Activated CD8-positive, alpha-beta memory T cell treated with anti-CD3 and anti-CD28 coated beads for 36 hours (primary cell): ENCODE results near the gene SEC11A. TPM values are rescaled to one million over a fixed set of nuclear protein-coding genes. Genes with fewer than 3 reads are reported as not detected.

Source experiments
- CTCF ChIA-PET: fragments of 350-600 bp; sonication (Branson Sonifier 250); formaldehyde crosslinking; loops from one replicate; lab custom pipeline; 2021; ENCODE audit warnings: antibody characterized with exemption; lab: Charles Lee
- POLR2A ChIA-PET: fragments of 350-600 bp; sonication (Branson Sonifier 250); formaldehyde crosslinking; loops from one replicate; lab custom pipeline; 2021; ENCODE audit warnings: antibody characterized with exemption; lab: Charles Lee
- total RNA-seq, 2 experiments: library from RNA; stranded (reverse); gene quantifications; one replicate each; pipeline ENCODE4 v1.2.3, GENCODE V29; 2021

The SEC11A gene
- total RNA-seq, 2 experiments from 2014 or later: 126 to 129 TPM

GRCh38 chr15:84634228-84634837 lies 81.6 kb downstream of the SEC11A start:
- CTCF ChIA-PET: interaction anchor here (0.6 to 1.6 kb wide), 5 partner anchors 24 to 102 kb away, joined by 3 to 5 read pairs (median 3); partner anchors contain the start of gene ZSCAN2
- POLR2A ChIA-PET: interaction anchor here (0.6 to 1.0 kb wide), 3 partner anchors 20 to 494 kb away, joined by 3 to 4 read pairs (median 4); partner anchors contain the start of gene WDR73

DNA sequence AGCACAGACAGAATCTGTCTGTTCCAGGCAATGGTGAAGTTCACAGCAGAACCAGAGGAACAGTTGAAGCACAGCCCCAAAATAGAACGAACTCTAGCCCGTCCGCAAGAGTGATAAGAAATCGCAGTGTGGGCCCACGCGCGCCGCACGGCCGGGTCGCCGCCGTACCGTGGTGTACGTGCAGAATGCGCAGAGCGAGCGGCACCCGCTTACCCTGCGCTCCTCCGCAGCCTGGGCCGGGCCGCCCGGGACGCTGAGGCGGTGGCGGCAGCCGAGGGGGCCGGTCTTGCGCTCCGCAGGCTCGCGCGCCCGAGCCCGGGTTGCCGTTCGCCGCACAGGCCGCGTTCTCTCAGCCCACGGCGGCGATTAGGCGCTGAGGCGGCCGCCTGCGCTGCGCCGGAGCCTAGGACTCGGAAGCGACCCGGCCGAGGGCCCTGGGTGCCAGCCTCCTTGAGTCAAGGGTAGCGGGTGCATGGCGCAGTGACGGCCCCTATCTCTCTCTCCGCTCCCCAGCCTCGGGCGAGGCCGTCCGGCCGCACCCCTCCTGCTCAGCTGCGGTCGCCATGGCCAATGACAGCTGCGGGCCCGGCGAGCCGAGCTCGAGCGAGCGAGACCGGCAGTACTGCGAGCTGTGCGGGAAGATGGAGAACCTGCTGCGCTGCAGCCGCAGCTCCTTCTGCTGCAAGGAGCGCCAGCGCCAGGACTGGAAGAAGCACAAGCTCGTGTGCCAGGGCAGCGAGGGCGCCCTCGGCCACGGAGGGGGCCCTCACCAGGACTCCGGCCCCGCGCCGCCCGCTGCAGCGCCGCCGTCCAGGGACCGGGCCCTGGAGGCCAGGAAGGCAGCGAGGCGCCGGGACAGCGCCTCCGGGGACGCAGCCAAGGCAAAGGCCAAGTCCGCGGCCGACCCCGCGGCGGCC lies 82.4 kb downstream of the SEC11A start:
- POLR2A ChIA-PET: interaction anchor here (0.6 to 1.0 kb wide), 3 partner anchors 20 to 493 kb away, joined by 3 to 4 read pairs (median 4); partner anchors contain the start of gene WDR73
- CTCF ChIA-PET: interaction anchor here (0.6 to 1.6 kb wide), 3 partner anchors 25 to 102 kb away, joined by 3 to 5 read pairs (median 3); no protein-coding TSS in a partner anchor

DNA sequence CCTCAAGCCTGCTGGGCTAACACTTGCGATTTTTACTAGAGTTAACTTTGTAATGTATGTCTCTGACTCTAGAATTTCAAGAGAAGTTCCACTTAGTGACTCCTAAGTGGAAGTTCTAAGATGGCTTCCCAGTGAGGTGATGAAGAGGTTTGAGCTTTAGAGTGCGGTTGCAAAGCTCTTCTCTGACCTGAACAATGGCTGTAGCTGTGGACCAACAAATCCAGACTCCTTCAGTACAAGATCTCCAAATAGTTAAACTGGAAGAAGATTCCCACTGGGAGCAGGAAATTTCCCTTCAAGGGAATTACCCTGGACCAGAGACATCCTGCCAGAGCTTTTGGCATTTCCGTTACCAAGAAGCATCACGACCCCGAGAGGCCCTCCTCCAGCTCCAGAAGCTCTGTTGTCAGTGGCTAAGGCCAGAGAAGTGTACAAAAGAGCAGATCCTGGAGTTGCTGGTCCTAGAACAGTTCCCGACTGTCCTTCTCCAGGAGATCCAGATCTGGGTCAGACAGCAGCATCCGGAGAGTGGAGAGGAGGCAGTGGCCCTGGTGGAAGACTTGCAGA lies 84.2 kb downstream of the SEC11A start:
- POLR2A ChIA-PET: interaction anchor here (0.7 to 1.6 kb wide), 9 partner anchors 18 to 1646 kb away, joined by 3 to 7 read pairs (median 4); partner anchors contain the start of genes RAMAC, SEC11A and ZSCAN2
- CTCF ChIA-PET: interaction anchor here (0.7 to 2.4 kb wide), 8 partner anchors 10 to 61 kb away, joined by 3 to 8 read pairs (median 4); partner anchors contain the start of gene WDR73

GRCh38 chr15:84629033-84629432 lies 86.9 kb downstream of the SEC11A start:
- ChIA-PET CTCF (interaction anchor here (0.6 to 1.6 kb wide), 3 partner anchors 11 to 57 kb away, joined by 3 to 7 read pairs (median 5); no protein-coding TSS in a partner anchor), POLR2A (no interaction called here)

DNA sequence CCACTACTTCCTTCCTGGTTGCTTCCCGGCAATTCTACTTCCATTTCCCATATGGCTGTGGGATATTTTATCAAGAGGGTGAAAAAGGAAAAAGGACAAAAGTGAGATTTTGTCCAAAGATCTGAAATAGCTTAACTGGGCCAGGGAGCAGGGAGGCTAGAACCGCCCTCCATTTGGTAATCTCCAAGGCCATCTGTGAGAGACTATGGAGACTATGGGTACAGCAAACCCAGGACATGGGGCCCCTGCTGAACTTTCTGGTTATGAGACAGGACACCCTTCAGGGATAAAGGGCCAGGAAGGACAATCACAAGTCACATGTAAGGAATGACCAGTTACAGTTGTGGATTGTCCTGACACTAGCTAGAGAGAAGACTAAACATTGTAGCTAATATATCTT lies 90.8 kb downstream of the SEC11A start:
- ChIA-PET POLR2A (interaction anchor here (1.3 kb wide), 1 partner anchor 20 kb away, joined by 5 read pairs; no protein-coding TSS in a partner anchor), CTCF (interaction anchor here (1.0 kb wide), 1 partner anchor 256 kb away, joined by 4 read pairs; no protein-coding TSS in a partner anchor)

DNA sequence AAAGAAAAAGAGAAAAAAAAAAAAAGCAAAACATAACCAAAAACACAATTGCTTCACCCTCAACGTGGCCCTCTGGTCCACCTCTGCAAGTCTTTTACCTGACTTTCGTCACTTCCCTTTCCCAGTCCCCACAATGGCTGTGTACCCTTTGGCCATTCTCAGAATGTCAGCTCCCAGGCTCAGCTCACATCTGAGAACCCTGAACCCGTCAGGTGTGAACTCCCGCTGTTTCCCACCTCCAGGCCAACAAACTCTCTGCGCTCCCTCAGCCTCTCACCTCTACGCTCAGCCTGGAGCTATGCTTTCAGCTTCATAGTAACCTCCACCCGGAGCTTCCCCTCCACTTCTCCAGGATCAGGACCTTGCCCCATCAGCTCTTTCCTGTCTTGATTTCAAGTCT lies 91.6 kb downstream of the SEC11A start:
- ChIA-PET CTCF (no interaction called here), POLR2A (interaction anchor here (1.3 kb wide), 1 partner anchor 19 kb away, joined by 5 read pairs; no protein-coding TSS in a partner anchor)

DNA sequence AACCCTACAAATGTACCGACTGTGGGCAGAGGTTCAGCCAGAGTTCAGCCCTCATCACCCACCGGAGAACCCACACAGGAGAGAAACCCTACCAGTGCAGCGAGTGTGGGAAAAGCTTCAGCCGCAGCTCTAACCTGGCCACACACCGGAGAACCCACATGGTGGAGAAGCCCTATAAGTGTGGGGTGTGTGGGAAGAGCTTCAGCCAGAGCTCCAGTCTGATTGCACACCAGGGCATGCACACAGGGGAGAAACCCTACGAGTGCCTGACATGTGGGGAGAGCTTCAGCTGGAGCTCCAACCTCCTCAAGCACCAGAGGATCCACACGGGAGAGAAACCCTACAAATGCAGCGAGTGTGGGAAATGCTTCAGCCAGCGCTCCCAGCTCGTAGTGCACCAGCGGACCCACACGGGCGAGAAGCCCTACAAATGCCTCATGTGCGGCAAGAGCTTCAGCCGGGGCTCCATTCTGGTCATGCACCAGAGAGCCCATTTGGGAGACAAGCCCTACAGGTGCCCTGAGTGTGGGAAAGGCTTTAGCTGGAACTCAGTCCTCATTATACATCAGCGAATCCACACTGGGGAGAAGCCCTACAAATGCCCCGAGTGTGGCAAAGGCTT lies 94.5 kb downstream of the SEC11A start:
- CTCF ChIA-PET: interaction anchor here (0.5 to 1.7 kb wide), 5 partner anchors 10 to 658 kb away, joined by 3 to 8 read pairs (median 3); no protein-coding TSS in a partner anchor
- POLR2A ChIA-PET: interaction anchor here (0.5 to 0.7 kb wide), 2 partner anchors 9 to 139 kb away, joined by 3 to 4 read pairs; no protein-coding TSS in a partner anchor

- ChIA-PET POLR2A (no interaction called here), CTCF (interaction anchor here (0.6 to 1.7 kb wide), 2 partner anchors 11 to 658 kb away, joined by 3 to 8 read pairs; no protein-coding TSS in a partner anchor)
These were observed 95.3 kb downstream of the SEC11A start for GRCh38 chr15:84620626-84621025.

Other genes starting within 250 kb of the SEC11A start
- 10 to 100 TPM; 13.1 TPM for gene ZSCAN2, start 115.1 kb downstream of the SEC11A start, total RNA-seq
- gene WDR73, start 61.9 kb downstream of the SEC11A start, total RNA-seq: 10 to 100 TPM; 21.6 to 25.2 TPM
- gene NMB, start 57.9 kb downstream of the SEC11A start, total RNA-seq: 1 to 10 TPM; 4.0 to 4.2 TPM
- 10 to 100 TPM; 29.6 to 30.0 TPM for gene ZNF592, start 32.5 kb upstream of the SEC11A start, total RNA-seq
- under 1 TPM; 0.06 to 0.08 TPM for gene ALPK3, start 101.2 kb upstream of the SEC11A start, total RNA-seq
- not detected for gene SLC28A1, start 168.5 kb upstream of the SEC11A start, total RNA-seq